Neural progenitor cell (in vitro differentiated cells): ENCODE data around the gene AFF2. TPM values are rescaled to one million over a fixed set of nuclear protein-coding genes. Genes with fewer than 3 reads are reported as not detected.
"Not testable (repeated sequence)": the region's sequence is repeated elsewhere in the genome, so short reads cannot be mapped to it uniquely, and the experiment has no call there.

Experiments
- DNase-seq: peaks from one replicate; pipeline ENCODE4 v3.0.0-alpha.2; 2016; ENCODE audit warnings: low spot score
- H2AFZ ChIP-seq: fragments of 200-600 bp; sonication (generic); replicated peaks from 2 replicates; pipeline ENCODE4 v1.6.1; 2016; ENCODE audit warnings: antibody characterized with exemption
- H3F3A ChIP-seq: fragments of 200-600 bp; sonication (generic); 2 replicates; pipeline ENCODE4 v1.6.1; 2016; ENCODE audit warnings: antibody characterized with exemption, low read depth
- H3K27ac ChIP-seq: fragments of 200-600 bp; sonication (generic); 2 replicates; pipeline ENCODE4 v1.5.1; 2016; ENCODE audit warnings: mild to moderate bottlenecking
- H3K27me3 ChIP-seq: fragments of 200-600 bp; sonication (generic); 2 replicates; pipeline ENCODE4 v1.6.1; 2016; ENCODE audit warnings: mild to moderate bottlenecking, moderate library complexity
- H3K36me3 ChIP-seq: fragments of 200-600 bp; sonication (generic); 2 replicates; pipeline ENCODE4 v1.5.1; 2016
- H3K4me1 ChIP-seq: fragments of 200-600 bp; sonication (generic); 2 replicates; pipeline ENCODE4 v1.6.1; 2016; ENCODE audit warnings: mixed run types
- H3K4me2 ChIP-seq: fragments of 200-600 bp; sonication (generic); 2 replicates; pipeline ENCODE4 v1.6.1; 2016
- H3K4me3 ChIP-seq: fragments of 200-600 bp; sonication (generic); 2 replicates; pipeline ENCODE4 v1.5.1; 2016
- H3K79me2 ChIP-seq: fragments of 200-600 bp; sonication (generic); 2 replicates; pipeline ENCODE4 v1.6.1; 2016; ENCODE audit warnings: low read depth
- H3K9ac ChIP-seq: fragments of 200-600 bp; sonication (generic); 2 replicates; pipeline ENCODE4 v1.6.1; 2016
- H3K9me3 ChIP-seq: fragments of 200-600 bp; sonication (generic); 2 replicates; pipeline ENCODE4 v1.5.1; 2016; ENCODE audit warnings: low read depth
- H4K20me1 ChIP-seq: fragments of 200-600 bp; sonication (generic); 2 replicates; pipeline ENCODE4 v1.6.1; 2016; ENCODE audit warnings: low read depth
- H3K27ac Mint-ChIP-seq: 3 replicates; pipeline ENCODE4 v1.8.0; 2021; ENCODE audit warnings: mixed read lengths
- H3K27me3 Mint-ChIP-seq: 2 replicates; pipeline ENCODE4 v1.8.0; 2022; ENCODE audit warnings: low read depth, mild to moderate bottlenecking, inconsistent platforms, moderate library complexity, mixed read lengths; ENCODE audit not compliant: insufficient read depth
- H3K36me3 Mint-ChIP-seq: 3 replicates; pipeline ENCODE4 v1.8.0; 2021; ENCODE audit warnings: mixed read lengths
- H3K4me1 Mint-ChIP-seq: 3 replicates; pipeline ENCODE4 v1.8.0; 2021; ENCODE audit warnings: mixed read lengths
- H3K4me3 Mint-ChIP-seq: 3 replicates; pipeline ENCODE4 v1.8.0; 2021; ENCODE audit warnings: mild to moderate bottlenecking, moderate library complexity, mixed read lengths
- H3K9me3 Mint-ChIP-seq: 3 replicates; pipeline ENCODE4 v1.8.0; 2020; ENCODE audit warnings: mixed read lengths
- EZH2 ChIP-seq: fragments of 200-600 bp; sonication (generic); IDR thresholded peaks from 2 replicates; pipeline ENCODE4 v1.6.1; 2017; ENCODE audit warnings: antibody characterized with exemption, mild to moderate bottlenecking, moderate library complexity
- EZH2phosphoT487 ChIP-seq: fragments of 200-600 bp; sonication (generic); IDR thresholded peaks from 2 replicates; pipeline ENCODE4 v1.6.1; 2017; ENCODE audit warnings: antibody characterized with exemption
- total RNA-seq: library from RNA; depleted of rRNA; stranded (reverse); fragments of >200 nt; gene quantifications from 2 replicates; pipeline ENCODE4 v1.2.3, GENCODE V29; 2015; ENCODE audit warnings: low replicate concordance
- TF ChIP-seq, protein P1 (sequence below): fragments of 200-600 bp; sonication (generic); IDR thresholded peaks from 2 replicates; pipeline ENCODE4 v1.5.1; 2017; ENCODE audit warnings: antibody characterized with exemption, mild to moderate bottlenecking

The AFF2 gene
- total RNA-seq, 1 donor from 2014 or later: 13.5 TPM

DNA sequence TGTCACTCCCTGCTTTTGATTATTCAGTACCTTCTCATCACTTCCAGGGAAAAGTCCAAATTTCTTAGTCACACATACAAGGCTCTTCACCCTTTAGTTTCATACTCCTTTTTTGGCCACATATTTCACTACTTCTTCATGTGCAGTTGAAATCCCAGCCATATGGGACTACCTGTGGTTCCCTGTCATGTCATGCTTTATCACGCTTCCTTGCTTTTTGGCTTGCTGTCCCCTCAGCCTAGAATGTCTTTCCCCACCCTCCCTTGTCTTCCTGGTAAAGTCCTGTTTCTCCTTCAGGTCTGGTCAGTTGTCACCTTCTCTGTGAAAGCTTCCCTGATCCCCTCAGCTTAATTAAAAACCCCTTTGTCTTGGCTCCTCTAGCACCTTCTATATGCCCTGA is 163.8 kb downstream of the AFF2 start:
- H3K36me3 Mint-ChIP-seq: peaks cover 6% of the 10 kb centered on the region
- H3K27me3 Mint-ChIP-seq: no peaks in the 10 kb centered on the region
- no peaks in the 10 kb centered on the region for H3F3A ChIP-seq
- no peak overlapping the region for H3K27ac ChIP-seq
- no peaks in the 10 kb centered on the region for H4K20me1 ChIP-seq
- peaks cover 5% of the 10 kb centered on the region for H3K9me3 ChIP-seq
- no peak overlapping the region for H3K27ac Mint-ChIP-seq
- no peak overlapping the region for H3K9ac ChIP-seq
- H2AFZ ChIP-seq: no peak overlapping the region
- no peaks in the 10 kb centered on the region for H3K27me3 ChIP-seq
- no peak overlapping the region for H3K4me2 ChIP-seq
- no peaks in the 10 kb centered on the region for H3K4me1 ChIP-seq
- no peak overlapping the region for H3K4me3 Mint-ChIP-seq
- no peaks in the 10 kb centered on the region for H3K4me1 Mint-ChIP-seq
- TF ChIP-seq EZH2 (no peak), EZH2phosphoT487 (no peak)
- no peaks in the 10 kb centered on the region for H3K36me3 ChIP-seq
- DNase-seq: no peak
- H3K9me3 Mint-ChIP-seq: peaks cover 30% of the 10 kb centered on the region
- H3K4me3 ChIP-seq: no peak overlapping the region
- no peaks in the 10 kb centered on the region for H3K79me2 ChIP-seq

DNA sequence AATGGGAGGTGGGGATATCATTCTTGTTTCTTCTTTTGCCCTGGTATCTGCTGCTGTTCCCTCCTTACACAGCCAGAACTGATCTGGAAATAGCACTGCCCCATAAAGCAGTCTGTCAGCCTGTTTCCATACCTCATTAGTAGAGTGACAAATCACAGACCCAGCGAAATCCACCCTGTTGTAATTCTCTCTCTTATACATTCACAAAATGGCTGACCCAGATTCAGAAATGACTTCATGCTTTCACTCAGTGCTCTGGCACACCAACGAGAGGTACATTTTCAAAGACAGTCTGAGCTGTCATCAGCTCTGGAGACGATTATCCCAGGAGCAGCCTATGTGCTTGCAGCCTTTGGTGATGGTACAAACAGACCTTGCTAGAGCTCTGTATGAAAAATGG is 164.6 kb downstream of the AFF2 start:
- no peak overlapping the region for H2AFZ ChIP-seq
- H3K36me3 ChIP-seq: no peaks in the 10 kb centered on the region
- TF ChIP-seq, protein P1, sequence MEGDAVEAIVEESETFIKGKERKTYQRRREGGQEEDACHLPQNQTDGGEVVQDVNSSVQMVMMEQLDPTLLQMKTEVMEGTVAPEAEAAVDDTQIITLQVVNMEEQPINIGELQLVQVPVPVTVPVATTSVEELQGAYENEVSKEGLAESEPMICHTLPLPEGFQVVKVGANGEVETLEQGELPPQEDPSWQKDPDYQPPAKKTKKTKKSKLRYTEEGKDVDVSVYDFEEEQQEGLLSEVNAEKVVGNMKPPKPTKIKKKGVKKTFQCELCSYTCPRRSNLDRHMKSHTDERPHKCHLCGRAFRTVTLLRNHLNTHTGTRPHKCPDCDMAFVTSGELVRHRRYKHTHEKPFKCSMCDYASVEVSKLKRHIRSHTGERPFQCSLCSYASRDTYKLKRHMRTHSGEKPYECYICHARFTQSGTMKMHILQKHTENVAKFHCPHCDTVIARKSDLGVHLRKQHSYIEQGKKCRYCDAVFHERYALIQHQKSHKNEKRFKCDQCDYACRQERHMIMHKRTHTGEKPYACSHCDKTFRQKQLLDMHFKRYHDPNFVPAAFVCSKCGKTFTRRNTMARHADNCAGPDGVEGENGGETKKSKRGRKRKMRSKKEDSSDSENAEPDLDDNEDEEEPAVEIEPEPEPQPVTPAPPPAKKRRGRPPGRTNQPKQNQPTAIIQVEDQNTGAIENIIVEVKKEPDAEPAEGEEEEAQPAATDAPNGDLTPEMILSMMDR: no peak
- TF ChIP-seq EZH2phosphoT487 (no peak), EZH2 (no peak)
- peaks cover 6% of the 10 kb centered on the region for H3K9me3 ChIP-seq
- H3K27me3 ChIP-seq: no peaks in the 10 kb centered on the region
- no peak overlapping the region for H3K27ac ChIP-seq
- no peaks in the 10 kb centered on the region for H3K79me2 ChIP-seq
- Mint-ChIP-seq H3K27me3 (no peaks in the 10 kb centered on the region), H3K4me1 (no peaks in the 10 kb centered on the region), H3K36me3 (peaks cover 7% of the 10 kb centered on the region), H3K4me3 (no peak overlapping the region), H3K9me3 (peaks cover 35% of the 10 kb centered on the region), H3K27ac (no peak overlapping the region)
- H3F3A ChIP-seq: no peaks in the 10 kb centered on the region
- no peak overlapping the region for H3K4me3 ChIP-seq
- no peaks in the 10 kb centered on the region for H4K20me1 ChIP-seq
- no peak for DNase-seq
- H3K4me2 ChIP-seq: no peak overlapping the region
- no peak overlapping the region for H3K9ac ChIP-seq
- no peaks in the 10 kb centered on the region for H3K4me1 ChIP-seq

DNA sequence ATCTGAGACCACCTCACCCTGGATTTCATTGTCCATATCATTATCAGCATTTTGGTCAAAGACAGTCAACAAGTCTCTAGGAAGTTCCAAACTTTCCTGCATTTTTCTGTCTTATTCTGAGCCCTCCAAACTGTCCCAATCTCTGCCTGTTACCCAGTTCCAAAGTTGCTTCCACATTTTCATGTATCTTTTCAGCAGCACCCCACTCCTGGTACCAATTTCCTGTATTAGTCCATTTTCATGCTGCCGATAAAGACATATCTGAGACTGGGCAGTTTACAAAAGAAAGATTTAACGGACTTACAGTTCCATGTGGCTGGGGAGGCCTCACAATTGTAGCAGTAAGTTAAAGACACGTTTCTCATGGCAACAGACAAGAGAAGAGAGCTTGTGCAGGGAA is 168.8 kb downstream of the AFF2 start:
- H3K79me2 ChIP-seq, H3K4me3 ChIP-seq, H4K20me1 ChIP-seq, H3K27ac Mint-ChIP-seq, H3K9me3 ChIP-seq, H3K4me2 ChIP-seq, H3K9ac ChIP-seq, DNase-seq, H3K4me3 Mint-ChIP-seq, H2AFZ ChIP-seq, H3F3A ChIP-seq, H3K36me3 Mint-ChIP-seq, H3K27me3 Mint-ChIP-seq, H3K4me1 Mint-ChIP-seq, H3K27me3 ChIP-seq, H3K27ac ChIP-seq, H3K36me3 ChIP-seq, H3K4me1 ChIP-seq: not testable (repeated sequence)
- H3K9me3 Mint-ChIP-seq: peaks cover 43% of the 10 kb centered on the region

DNA sequence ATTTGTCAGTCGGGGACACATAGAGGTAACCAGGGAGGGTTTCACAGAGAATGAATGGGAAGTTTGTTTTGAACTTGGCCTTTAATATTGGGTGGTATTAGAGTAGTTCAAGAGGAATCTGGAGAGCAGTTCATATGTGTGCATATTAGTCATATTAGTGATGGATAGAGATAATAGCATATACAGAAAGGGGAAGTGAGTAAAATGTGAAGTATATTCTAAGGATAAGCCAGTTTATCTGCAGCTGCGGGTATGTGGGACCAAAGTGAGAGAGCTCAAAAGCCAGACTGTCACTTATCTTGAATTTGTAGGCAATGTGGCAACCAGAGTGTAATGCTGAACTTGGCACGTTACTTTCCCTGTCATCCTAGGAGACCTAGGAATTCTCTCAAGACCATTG is 169.9 kb downstream of the AFF2 start:
- no peak overlapping the region for H3K4me3 ChIP-seq
- no peak for TF ChIP-seq EZH2phosphoT487
- no peak for TF ChIP-seq EZH2
- Mint-ChIP-seq H3K36me3 (peaks cover 9% of the 10 kb centered on the region), H3K9me3 (peaks cover 44% of the 10 kb centered on the region), H3K4me1 (no peaks in the 10 kb centered on the region), H3K4me3 (no peak overlapping the region), H3K27ac (no peak overlapping the region), H3K27me3 (no peaks in the 10 kb centered on the region)
- H3K4me2 ChIP-seq: no peak overlapping the region
- DNase-seq: no peak
- no peak overlapping the region for H2AFZ ChIP-seq
- H3K9ac ChIP-seq: no peak overlapping the region
- H3K79me2 ChIP-seq: no peaks in the 10 kb centered on the region
- no peak overlapping the region for H3K27ac ChIP-seq
- peaks cover 6% of the 10 kb centered on the region for H3K9me3 ChIP-seq
- H3K4me1 ChIP-seq: no peaks in the 10 kb centered on the region
- no peaks in the 10 kb centered on the region for H3K27me3 ChIP-seq
- H4K20me1 ChIP-seq: no peaks in the 10 kb centered on the region
- H3F3A ChIP-seq: no peaks in the 10 kb centered on the region
- H3K36me3 ChIP-seq: no peaks in the 10 kb centered on the region

DNA sequence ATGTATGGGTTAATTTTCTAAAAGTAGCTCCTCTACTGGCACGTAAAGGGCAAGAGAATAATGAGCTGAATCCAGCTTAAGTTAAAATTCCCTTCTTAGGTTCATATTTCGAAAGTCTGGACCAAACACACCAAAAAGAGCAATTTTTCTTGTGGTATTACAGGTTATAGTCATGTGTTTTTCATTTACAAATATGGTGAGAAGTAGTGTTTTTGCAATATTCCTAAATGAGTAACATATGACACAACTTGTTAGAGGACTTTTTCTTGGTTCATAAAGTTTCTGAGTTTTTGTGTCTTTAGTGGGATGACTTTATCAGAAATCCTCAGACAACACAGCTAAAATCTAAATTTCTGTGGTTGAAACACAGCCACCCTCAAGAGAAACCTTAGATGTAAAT is 172.1 kb downstream of the AFF2 start:
- H3K36me3 ChIP-seq: no peaks in the 10 kb centered on the region
- no peak overlapping the region for H3K27ac ChIP-seq
- H3K9me3 ChIP-seq: peaks cover 6% of the 10 kb centered on the region
- H3K9ac ChIP-seq: no peak overlapping the region
- no peak for DNase-seq
- Mint-ChIP-seq H3K4me3 (no peak overlapping the region), H3K36me3 (peaks cover 7% of the 10 kb centered on the region), H3K27me3 (peaks cover 3% of the 10 kb centered on the region), H3K9me3 (peaks cover 33% of the 10 kb centered on the region), H3K4me1 (no peaks in the 10 kb centered on the region), H3K27ac (no peak overlapping the region)
- no peaks in the 10 kb centered on the region for H4K20me1 ChIP-seq
- H3K4me3 ChIP-seq: no peak overlapping the region
- H3F3A ChIP-seq: no peaks in the 10 kb centered on the region
- H3K4me2 ChIP-seq: no peak overlapping the region
- H3K79me2 ChIP-seq: no peaks in the 10 kb centered on the region
- no peaks in the 10 kb centered on the region for H3K27me3 ChIP-seq
- H3K4me1 ChIP-seq: no peaks in the 10 kb centered on the region
- H2AFZ ChIP-seq: no peak overlapping the region
- TF ChIP-seq, protein P1: no peak
- TF ChIP-seq EZH2 (no peak), EZH2phosphoT487 (no peak)
